NT2/D1 (cell line): ENCODE measurements around the gene ARHGEF37.

Experiments used
- YY1 ChIP-seq: IDR thresholded peaks from 2 replicates; pipeline ENCODE4 v1.6.1; 2011; ENCODE audit not compliant: insufficient read length, insufficient read depth
- ZNF274 ChIP-seq: IDR thresholded peaks from 2 replicates; pipeline ENCODE4 v1.6.1; 2011; ENCODE audit warnings: mild to moderate bottlenecking, low read depth, low read length

DNA sequence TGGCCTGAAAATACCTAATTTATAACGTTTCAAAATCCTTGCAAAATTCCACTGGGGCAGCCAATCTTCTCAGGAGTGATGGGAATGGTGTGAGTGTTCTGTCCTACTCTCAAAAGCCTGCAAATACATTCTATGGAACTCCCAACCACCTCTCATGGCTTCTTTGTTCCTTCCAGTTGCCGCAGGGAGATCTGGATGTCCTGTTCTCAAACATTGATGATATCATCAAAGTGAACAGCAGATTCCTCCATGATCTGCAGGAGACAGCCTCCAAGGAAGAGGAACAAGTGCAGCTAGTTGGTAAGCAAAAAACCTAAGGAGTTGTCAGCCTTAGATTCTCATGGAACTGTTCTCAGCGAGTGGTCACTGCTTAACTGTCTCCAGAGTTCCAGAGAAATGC, 19.6 kb downstream of the ARHGEF37 start:
- TF ChIP-seq YY1 (no peak), ZNF274 (no peak)
